ENCODE results near the gene RETREG3. TPM values are rescaled to one million over a fixed set of nuclear protein-coding genes. Genes with fewer than 3 reads are reported as not detected.

Gene RETREG3
- total and polyA plus RNA-seq, 11 donors: 12.2 to 39.0 (median 24.9) TPM

DNA sequence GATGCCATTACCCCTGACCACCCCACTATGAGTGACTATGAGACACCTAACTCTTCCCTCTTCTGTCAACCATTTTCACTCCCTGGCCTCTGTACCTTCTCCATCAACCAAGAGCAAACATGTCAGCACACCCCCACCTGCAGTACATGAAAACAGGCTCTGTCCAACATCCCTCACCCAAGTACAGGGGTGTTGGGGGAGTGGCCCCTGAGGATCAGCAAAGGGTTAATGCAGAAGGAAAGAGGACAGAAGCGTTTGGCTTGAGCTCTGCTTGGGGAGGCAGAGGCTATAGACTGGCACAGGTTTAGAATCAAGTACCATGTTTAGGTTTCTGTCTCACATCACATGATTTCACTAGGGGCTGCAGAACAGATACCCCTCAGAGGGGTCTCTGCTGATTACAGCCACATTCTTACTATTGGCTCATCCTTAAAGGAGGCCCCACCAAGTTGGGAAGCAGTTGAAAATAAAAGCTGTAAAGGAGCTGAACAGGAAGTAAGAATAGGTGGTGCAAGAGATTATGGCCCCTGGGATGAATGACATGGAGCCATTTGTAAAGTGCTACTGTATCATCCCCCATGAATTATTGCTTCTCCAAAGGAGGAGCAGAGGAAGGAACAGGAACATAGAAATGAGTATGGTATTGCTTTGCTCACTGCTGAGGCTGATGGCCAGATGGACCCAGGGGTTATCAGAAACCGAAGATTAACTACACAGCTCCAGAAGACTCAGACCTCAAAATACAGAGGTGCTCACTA, 29.2 kb downstream of the RETREG3 start:
- Histone ChIP-seq H3K4me1 (peaks cover 0 to 37% (median 14%) of the 10 kb centered on the region in 12 donors), H3K27me3 (no peaks in the 10 kb centered on the region), H3K9me3 (no peaks in the 10 kb centered on the region), H3K27ac (no peak overlapping the region), H3K36me3 (peaks cover 0 to 69% (median 63%) of the 10 kb centered on the region in 9 donors), H3K4me3 (no peak overlapping the region)
- TF ChIP-seq POLR2A (IDR thresholded peaks at IDR 0.05): no peak
- TF ChIP-seq, protein P1, sequence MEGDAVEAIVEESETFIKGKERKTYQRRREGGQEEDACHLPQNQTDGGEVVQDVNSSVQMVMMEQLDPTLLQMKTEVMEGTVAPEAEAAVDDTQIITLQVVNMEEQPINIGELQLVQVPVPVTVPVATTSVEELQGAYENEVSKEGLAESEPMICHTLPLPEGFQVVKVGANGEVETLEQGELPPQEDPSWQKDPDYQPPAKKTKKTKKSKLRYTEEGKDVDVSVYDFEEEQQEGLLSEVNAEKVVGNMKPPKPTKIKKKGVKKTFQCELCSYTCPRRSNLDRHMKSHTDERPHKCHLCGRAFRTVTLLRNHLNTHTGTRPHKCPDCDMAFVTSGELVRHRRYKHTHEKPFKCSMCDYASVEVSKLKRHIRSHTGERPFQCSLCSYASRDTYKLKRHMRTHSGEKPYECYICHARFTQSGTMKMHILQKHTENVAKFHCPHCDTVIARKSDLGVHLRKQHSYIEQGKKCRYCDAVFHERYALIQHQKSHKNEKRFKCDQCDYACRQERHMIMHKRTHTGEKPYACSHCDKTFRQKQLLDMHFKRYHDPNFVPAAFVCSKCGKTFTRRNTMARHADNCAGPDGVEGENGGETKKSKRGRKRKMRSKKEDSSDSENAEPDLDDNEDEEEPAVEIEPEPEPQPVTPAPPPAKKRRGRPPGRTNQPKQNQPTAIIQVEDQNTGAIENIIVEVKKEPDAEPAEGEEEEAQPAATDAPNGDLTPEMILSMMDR (IDR thresholded peaks at IDR 0.05): no peak
- 51 to 52% (median 52%) methylated on average over 2 of the region's 2 CpGs for WGBS, 4 donors
- DNase-seq: peak in 1 of 5 donors; percentile 26
- ATAC-seq: no peak
- intact Hi-C loops (cut with DNase I): loop anchor here (2.0 to 10.0 kb wide), 10 partner anchors 29 to 415 kb away; partner anchors contain the start of genes RAMP2 (in 5 of the 10), PLEKHH3 (in 2 of the 10), CCR10 (in 1 of the 10) and CNTNAP1 (in 1 of the 10)

DNA sequence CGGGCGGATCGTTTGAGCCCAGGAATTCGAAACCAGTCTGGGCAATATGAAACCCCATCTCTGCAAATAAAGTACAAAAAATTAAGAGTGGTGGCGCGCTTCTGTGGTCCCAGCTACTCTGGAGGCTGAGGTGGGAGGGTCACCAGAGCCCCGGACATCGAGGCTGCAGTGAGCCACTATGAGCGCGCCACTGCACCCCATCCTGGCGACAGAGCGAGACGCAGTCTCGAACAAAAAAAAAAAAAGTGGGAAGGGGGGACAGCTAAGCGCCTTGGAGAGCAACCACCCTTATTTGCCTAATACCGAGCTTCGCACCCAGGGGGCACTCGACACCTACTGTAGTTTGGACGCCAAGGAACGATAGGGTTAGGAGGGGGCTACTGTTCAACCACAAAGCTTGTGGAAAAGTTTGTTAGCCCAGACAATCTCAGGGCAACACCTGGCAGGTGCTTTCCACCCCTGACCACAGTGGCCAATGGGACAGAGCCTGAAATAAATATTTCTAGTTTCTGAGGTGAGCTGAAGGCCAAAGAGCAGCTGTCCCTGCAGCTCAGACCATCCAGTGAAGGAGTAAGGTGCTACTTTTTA, 30.8 kb downstream of the RETREG3 start:
- Histone ChIP-seq H3K36me3 (peaks cover 0 to 69% (median 61%) of the 10 kb centered on the region in 9 donors), H3K27ac (peak overlapping the region; percentile 83 to 99 (median 90)), H3K27me3 (no peaks in the 10 kb centered on the region), H3K4me3 (peak overlapping the region; percentile 49 to 96 (median 66)), H3K9me3 (no peaks in the 10 kb centered on the region), H3K4me1 (peaks cover 0 to 32% (median 14%) of the 10 kb centered on the region in 12 donors)
- peak; percentile 65 to 82 (median 70) for ATAC-seq
- 0 to 2% (median 1%) methylated on average over 20 of the region's 20 CpGs for WGBS, 4 donors
- no peak for TF ChIP-seq POLR2A (IDR thresholded peaks at IDR 0.05)
- TF ChIP-seq, protein P1 (IDR thresholded peaks at IDR 0.05): peak; percentile 46 to 78 (median 71)
- intact Hi-C loops (cut with DNase I): loop anchor here in 8 of 10 donors (1.0 to 10.0 kb wide), 7 partner anchors 30 to 359 kb away; partner anchors contain the start of genes RAMP2 (in 3 of the 8), PLEKHH3 (in 2 of the 8), RETREG3 (in 1 of the 8) and TUBG1 (in 1 of the 8)
- DNase-seq: peak; percentile 65 to 76 (median 68)

- Histone ChIP-seq H3K9me3 (no peaks in the 10 kb centered on the region), H3K4me1 (peaks cover 0 to 32% (median 14%) of the 10 kb centered on the region in 12 donors), H3K36me3 (peaks cover 0 to 69% (median 61%) of the 10 kb centered on the region in 9 donors), H3K4me3 (peak within 1 kb of the TSS; percentile 49 to 96 (median 66)), H3K27me3 (no peaks in the 10 kb centered on the region), H3K27ac (peak within 1 kb of the TSS; percentile 83 to 99 (median 90))
- ATAC-seq (peak; percentile 91 to 98 (median 94)), DNase-seq (peak; percentile 96 to 97 (median 96))
- WGBS, 4 donors: 0 to 1% (median 0%) methylated on average over 27 to 52 of the region's 52 CpGs
- peak; percentile 54 to 86 for TF ChIP-seq POLR2A (IDR thresholded peaks at IDR 0.05)
- TF ChIP-seq, protein P1 (IDR thresholded peaks at IDR 0.05): peak in 9 of 12 donors; percentile 9 to 55 (median 40)
- intact Hi-C loops (cut with DNase I): loop anchor here in 8 of 10 donors (1.0 to 10.0 kb wide), 8 partner anchors 31 to 360 kb away; partner anchors contain the start of genes RAMP2 (in 3 of the 8), PLEKHH3 (in 2 of the 8), RETREG3 (in 2 of the 8) and TUBG1 (in 2 of the 8)
Observed at GRCh38 chr17:42577532-42578281, 31.5 kb downstream of the RETREG3 start, which contains the start of gene PSMC3IP. TSS of gene PSMC3IP (minus strand) at chr17:42577729. CDS start at chr17:42577686, 43 bp downstream.
